H1 (cell line): ENCODE measurements around the gene LRRC45. TPM values are rescaled to one million over a fixed set of nuclear protein-coding genes. Genes with fewer than 3 reads are reported as not detected.

Experiments used
- CTCF ChIA-PET: fragments of 300-600 bp; sonication (Branson Sonifier 250); formaldehyde crosslinking; loops from one replicate; lab custom pipeline; 2021; ENCODE audit not compliant: partially characterized antibody; lab: Charles Lee
- POLR2A ChIA-PET: fragments of 300-600 bp; sonication (Branson Sonifier 250); formaldehyde crosslinking; loops from one replicate; lab custom pipeline; 2021; ENCODE audit warnings: inconsistent platforms; ENCODE audit not compliant: partially characterized antibody; lab: Charles Lee
- DNase-seq, 2 experiments: peaks; one replicate each; pipeline versions ENCODE4 v3.0.0 to v3.0.0-alpha.2; 2010 to 2022; ENCODE audit warnings: low spot score in 2 of 2, low read depth in 1 of 2, mixed read lengths in 1 of 2
- FAIRE-seq: peaks from 2 replicates; lab custom pipeline; 2011; peaks lifted over from hg19 to GRCh38; lab: Jason Lieb, UNC
- H2AFZ ChIP-seq: 2 replicates; pipeline ENCODE4 v1.8.1; 2012; ENCODE audit warnings: low read length, inconsistent platforms
- H2AK5ac ChIP-seq: 2 replicates; pipeline ENCODE4 v1.6.1; 2013; ENCODE audit warnings: low read depth, low read length
- H2BK120ac ChIP-seq: replicated peaks from 2 replicates; pipeline ENCODE3; 2013; ENCODE audit warnings: low read depth, low read length, inconsistent platforms
- H2BK12ac ChIP-seq: 2 replicates; pipeline ENCODE4 v1.6.1; 2013; ENCODE audit warnings: low read depth, low read length
- H2BK15ac ChIP-seq: 2 replicates; pipeline ENCODE4 v1.6.1; 2013; ENCODE audit warnings: low read length
- H2BK20ac ChIP-seq: 2 replicates; pipeline ENCODE4 v1.6.1; 2013; ENCODE audit warnings: low read length
- H2BK5ac ChIP-seq: 2 replicates; pipeline ENCODE4 v1.6.1; 2013; ENCODE audit warnings: low read depth, low read length
- H3K14ac ChIP-seq: 2 replicates; pipeline ENCODE4 v1.6.1; 2013; ENCODE audit warnings: inconsistent platforms; ENCODE audit not compliant: insufficient read length
- H3K18ac ChIP-seq: 2 replicates; pipeline ENCODE4 v1.6.1; 2013; ENCODE audit warnings: low read length; ENCODE audit errors: extremely low read depth
- H3K23ac ChIP-seq: 2 replicates; pipeline ENCODE4 v1.6.1; 2013; ENCODE audit warnings: inconsistent platforms; ENCODE audit not compliant: insufficient read length
- H3K23me2 ChIP-seq: 2 replicates; pipeline ENCODE4 v1.6.1; 2013; ENCODE audit warnings: low read depth, low read length
- H3K27ac ChIP-seq: 2 replicates; pipeline ENCODE4 v1.6.1; 2011; ENCODE audit warnings: low read depth, low read length, inconsistent platforms
- H3K27me3 ChIP-seq, 4 experiments: replicated peaks in 1 of 4; 1 replicate in 1 of 4; 2 replicates in 3 of 4; pipeline versions ENCODE4 v1.6.1 to v1.8.1; 2011 to 2013; ENCODE audit warnings: low read length in 3 of 4, mild to moderate bottlenecking in 3 of 4, inconsistent platforms in 2 of 4, mixed read lengths in 2 of 4, moderate library complexity in 1 of 4; ENCODE audit not compliant: control insufficient read depth in 3 of 4, insufficient read depth in 3 of 4; ENCODE audit errors: extremely low read depth in 1 of 4
- H3K36me3 ChIP-seq, 4 experiments: 2 replicates each; pipeline versions ENCODE4 v1.6.1 to v1.8.1; 2011 to 2013; ENCODE audit warnings: mild to moderate bottlenecking in 4 of 4, low read length in 3 of 4, moderate library complexity in 2 of 4, control low read depth in 1 of 4, inconsistent platforms in 1 of 4; ENCODE audit not compliant: insufficient read depth in 4 of 4, control insufficient read depth in 2 of 4
- H3K4ac ChIP-seq: replicated peaks from 2 replicates; pipeline ENCODE3; 2013; ENCODE audit warnings: low read length, low read depth, mixed read lengths, inconsistent platforms; ENCODE audit not compliant: insufficient read length
- H3K4me1 ChIP-seq, 4 experiments: replicated peaks in 1 of 4; 1 replicate in 1 of 4; 2 replicates in 3 of 4; pipeline versions ENCODE4 v1.6.1 to v1.8.1; 2011 to 2013; ENCODE audit warnings: low read length in 3 of 4, inconsistent platforms in 2 of 4, mixed read lengths in 1 of 4; ENCODE audit not compliant: insufficient read depth in 4 of 4, control insufficient read depth in 3 of 4
- H3K4me2 ChIP-seq, 2 experiments: 2 replicates each; pipeline versions ENCODE4 v1.6.1 to v1.8.1; 2011 to 2013; ENCODE audit warnings: low read depth in 2 of 2, low read length in 2 of 2, control low read depth in 1 of 2, inconsistent platforms in 1 of 2, mild to moderate bottlenecking in 1 of 2; ENCODE audit not compliant: insufficient read depth in 1 of 2
- H3K4me3 ChIP-seq, 4 experiments: fragments of 200-600, 300-600 bp in 1 of 4; sonication (generic), shearing (Covaris generic), sonication (Bioruptor Twin) in 1 of 4; 2 replicates each; pipeline versions ENCODE4 v1.5.1 to v1.8.1; 2011 to 2016; ENCODE audit warnings: low read length in 4 of 4, low read depth in 3 of 4, control low read depth in 2 of 4, inconsistent platforms in 2 of 4, mild to moderate bottlenecking in 2 of 4, mixed read lengths in 1 of 4, moderate library complexity in 1 of 4; ENCODE audit not compliant: insufficient read depth in 2 of 4; ENCODE audit errors: extremely low read depth in 1 of 4
- H3K56ac ChIP-seq: replicated peaks from 2 replicates; pipeline ENCODE3; 2013; ENCODE audit warnings: low read depth, mild to moderate bottlenecking, mixed read lengths, low read length, inconsistent platforms; ENCODE audit not compliant: insufficient read length
- H3K79me1 ChIP-seq: 2 replicates; pipeline ENCODE4 v1.6.1; 2013; ENCODE audit warnings: low read depth, low read length, control low read depth
- H3K79me2 ChIP-seq, 2 experiments: 2 replicates each; pipeline versions ENCODE4 v1.6.1 to v1.8.1; 2012 to 2013; ENCODE audit warnings: low read length in 2 of 2, mild to moderate bottlenecking in 2 of 2, inconsistent platforms in 1 of 2; ENCODE audit not compliant: insufficient read depth in 2 of 2, control insufficient read depth in 1 of 2
- H3K9ac ChIP-seq, 4 experiments: replicated peaks in 1 of 4; 1 replicate in 1 of 4; 2 replicates in 3 of 4; pipeline versions ENCODE4 v1.6.1 to v1.8.1; 2011 to 2013; ENCODE audit warnings: low read depth in 3 of 4, low read length in 3 of 4, control low read depth in 2 of 4, mild to moderate bottlenecking in 2 of 4, moderate library complexity in 2 of 4, inconsistent platforms in 1 of 4; ENCODE audit errors: extremely low read depth in 1 of 4
- H3K9me3 ChIP-seq, 2 experiments: 2 replicates each; pipeline versions ENCODE4 v1.6.1 to v1.8.1; 2012 to 2013; ENCODE audit warnings: mild to moderate bottlenecking in 2 of 2, moderate library complexity in 2 of 2, control low read depth in 1 of 2, inconsistent platforms in 1 of 2, low read depth in 1 of 2, low read length in 1 of 2, mixed read lengths in 1 of 2; ENCODE audit not compliant: insufficient read depth in 2 of 2
- H4K20me1 ChIP-seq, 2 experiments: replicated peaks in 1 of 2; 2 replicates each; pipeline versions ENCODE3 to v1.8.1; 2011 to 2013; ENCODE audit warnings: inconsistent platforms in 2 of 2, low read length in 2 of 2, mild to moderate bottlenecking in 1 of 2; ENCODE audit not compliant: insufficient read depth in 2 of 2, control insufficient read depth in 1 of 2
- H4K5ac ChIP-seq: 2 replicates; pipeline ENCODE4 v1.6.1; 2013; ENCODE audit warnings: low read length, low read depth, mixed read lengths, inconsistent platforms; ENCODE audit not compliant: insufficient read length
- H4K8ac ChIP-seq: 2 replicates; pipeline ENCODE4 v1.8.0; 2013; ENCODE audit warnings: mild to moderate bottlenecking, moderate library complexity, low read length, inconsistent platforms; ENCODE audit not compliant: insufficient read depth; ENCODE audit errors: extremely low read depth
- H4K91ac ChIP-seq: replicated peaks from 2 replicates; pipeline ENCODE3; 2013; ENCODE audit warnings: low read length, mixed read lengths, inconsistent platforms; ENCODE audit not compliant: insufficient read length
- ASH2L ChIP-seq: fragments of 200-600, 300-600 bp; sonication (generic); IDR thresholded peaks from one replicate; pipeline ENCODE4 v1.7.1; 2017; ENCODE audit warnings: low read length
- BCL11A ChIP-seq, 2 experiments: IDR thresholded peaks; one replicate each; pipeline ENCODE4 v1.6.1; 2011; ENCODE audit warnings: low read depth in 2 of 2, low read length in 2 of 2, mild to moderate bottlenecking in 2 of 2
- FOSL1 ChIP-seq: IDR thresholded peaks from 2 replicates; pipeline ENCODE4 v1.6.1; 2011; ENCODE audit warnings: mild to moderate bottlenecking, low read depth, low read length, moderate library complexity; ENCODE audit not compliant: insufficient read depth
- JUN ChIP-seq: IDR thresholded peaks from 2 replicates; pipeline ENCODE4 v1.6.1; 2011; ENCODE audit warnings: low read depth, mild to moderate bottlenecking, improper control_type of control experiment, low read length
- KDM1A ChIP-seq: fragments of 200-600, 300-600 bp; sonication (generic); IDR thresholded peaks from 2 replicates; pipeline ENCODE4 v1.7.1; 2016; ENCODE audit warnings: mild to moderate bottlenecking, low read length, borderline replicate concordance
- NANOG ChIP-seq: IDR thresholded peaks from 2 replicates; pipeline ENCODE4 v1.6.1; 2011; ENCODE audit warnings: low read length, low read depth, mild to moderate bottlenecking, inconsistent platforms; ENCODE audit not compliant: insufficient read depth, poor library complexity, severe bottlenecking
- PHF8 ChIP-seq: fragments of 200-600 bp; sonication (generic); conservative IDR thresholded peaks from 2 replicates; pipeline ENCODE4 v1.7.1; 2012; ENCODE audit warnings: low read depth, mild to moderate bottlenecking, inconsistent platforms, low read length, moderate library complexity
- POLR2AphosphoS5 ChIP-seq: IDR thresholded peaks from 2 replicates; pipeline ENCODE4 v1.6.1; 2011; ENCODE audit warnings: low read depth, low read length
- WGBS, 2 experiments: shearing (Covaris generic) in 1 of 2; methylation state at CpG; one replicate each; pipeline versions ENCODE4 v1.1.6 to v1.1.7; 2013 to 2015; ENCODE audit warnings: low lambda C conversion rate in 2 of 2, mixed read lengths in 2 of 2, inconsistent platforms in 1 of 2, low coverage in 1 of 2, missing lambda C conversion rate in 1 of 2; ENCODE audit not compliant: insufficient replicate concordance in 2 of 2, insufficient coverage in 1 of 2, insufficient read length in 1 of 2; ENCODE audit errors: extremely low coverage in 1 of 2, missing lambda C conversion rate in 1 of 2; 5-methylcytosine and 5-hydroxymethylcytosine counted together
- polyA plus RNA-seq, 7 experiments: library from polyadenylated mRNA; depleted of rRNA in 3 of 7; stranded (reverse) in 5 of 7; unstranded in 2 of 7; fragments of >200 nt in 5 of 7; fragments of 200-250 nt in 2 of 7; gene quantifications; 1 replicate in 5 of 7; 2 replicates in 1 of 7; 4 replicates in 1 of 7; pipeline versions ENCODE4 v1.2.1 to v1.2.3, GENCODE V29; 2011 to 2013; ENCODE audit warnings: missing spikeins in 2 of 7, mixed read lengths in 2 of 7
- total RNA-seq: library from RNA; stranded (reverse); fragmentation: NEBNext Ultra II Directional; extraction: Animal tissue kit (Norgen Biotek cat#: 25700); gene quantifications from 2 replicates; pipeline ENCODE4 v1.2.1, GENCODE V29; 2021
- TF ChIP-seq, protein P1 (sequence below): IDR thresholded peaks from 2 replicates; pipeline ENCODE4 v1.6.1; 2012; ENCODE audit warnings: low read length, inconsistent platforms

LRRC45 gene
- total and polyA plus RNA-seq, 2 of the 8 experiments (the other 6 are each of a cell fraction or from before 2014, with no cell fraction given): 11.5 to 29.0 TPM

- DNase-seq (no peak), FAIRE-seq (no peak)
- CTCF ChIA-PET: interaction anchor here (0.6 to 1.1 kb wide), 4 partner anchors 13 to 1720 kb away, joined by 3 to 4 read pairs (median 3); no protein-coding TSS in a partner anchor
- TF ChIP-seq FOSL1 (no peak), POLR2AphosphoS5 (no peak), NANOG (no peak), KDM1A (no peak), JUN (no peak), BCL11A (IDR thresholded peaks at IDR 0.05; ENCODE audit: low read depth in 2 of 2, low read length in 2 of 2) (no peak), PHF8 (no peak), ASH2L (no peak)
- TF ChIP-seq, protein P1, sequence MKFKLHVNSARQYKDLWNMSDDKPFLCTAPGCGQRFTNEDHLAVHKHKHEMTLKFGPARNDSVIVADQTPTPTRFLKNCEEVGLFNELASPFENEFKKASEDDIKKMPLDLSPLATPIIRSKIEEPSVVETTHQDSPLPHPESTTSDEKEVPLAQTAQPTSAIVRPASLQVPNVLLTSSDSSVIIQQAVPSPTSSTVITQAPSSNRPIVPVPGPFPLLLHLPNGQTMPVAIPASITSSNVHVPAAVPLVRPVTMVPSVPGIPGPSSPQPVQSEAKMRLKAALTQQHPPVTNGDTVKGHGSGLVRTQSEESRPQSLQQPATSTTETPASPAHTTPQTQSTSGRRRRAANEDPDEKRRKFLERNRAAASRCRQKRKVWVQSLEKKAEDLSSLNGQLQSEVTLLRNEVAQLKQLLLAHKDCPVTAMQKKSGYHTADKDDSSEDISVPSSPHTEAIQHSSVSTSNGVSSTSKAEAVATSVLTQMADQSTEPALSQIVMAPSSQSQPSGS: no peak
These were observed 43.0 kb upstream of the LRRC45 start for GRCh38 chr17:81980122-81980521.

More at GRCh38 chr17:81980122-81980521, 43.0 kb upstream of the LRRC45 start:
- Histone ChIP-seq H3K79me1 (peaks cover 3% of the 10 kb centered on the region; the same call in 1 of the 2 replicates), H2AFZ (no peak overlapping the region), H2AK5ac (no peak overlapping the region), H3K9me3 (no peaks in the 10 kb centered on the region), H3K4ac (no peak overlapping the region), H2BK15ac (no peak overlapping the region), H3K4me2 (no peak overlapping the region), H3K18ac (no peak overlapping the region), H4K8ac (no peak overlapping the region), H2BK12ac (no peak overlapping the region), H3K4me1 (peaks cover 0 to 7% (median 6%) of the 10 kb centered on the region in 4 experiments; a peak in 5 of 7 replicates), H3K4me3 (no peak overlapping the region), H4K91ac (no peak overlapping the region), H4K5ac (no peak overlapping the region), H3K27me3 (peaks cover 0 to 16% (median 12%) of the 10 kb centered on the region in 4 experiments; a peak in 5 of 7 replicates), H3K9ac (no peak overlapping the region), H3K56ac (no peak overlapping the region), H3K14ac (no peak overlapping the region), H2BK120ac (no peak overlapping the region), H3K27ac (no peak overlapping the region), H3K79me2 (0 out of 4 replicates have a peak, but pooled peaks cover 0 to 4% of the 10 kb centered on the region in 2 experiments), H3K23ac (no peak overlapping the region), H2BK20ac (no peak overlapping the region), H2BK5ac (no peak overlapping the region), H3K36me3 (peaks cover 0 to 17% (median 10%) of the 10 kb centered on the region in 4 experiments; a peak in 5 of 8 replicates), H4K20me1 (peaks cover 0 to 4% of the 10 kb centered on the region in 2 experiments), H3K23me2 (peaks cover 11% of the 10 kb centered on the region; the same call in 1 of the 2 replicates)
- WGBS, 2 experiments: 89% methylated on average over 4 of the region's 4 CpGs; no CpG with 5 or more reads in 1 of the 2 experiments
- POLR2A ChIA-PET: interaction anchor here (0.5 to 5.8 kb wide), 5 partner anchors 9 to 249 kb away, joined by 3 to 40 read pairs (median 4); no protein-coding TSS in a partner anchor
